IPS-15b (cell line): Measurements from ENCODE around the gene BMP5.

ENCODE experiments used
- H3K27me3 ChIP-seq: one replicate; pipeline ENCODE4 v1.6.1; 2013; ENCODE audit warnings: low read length; ENCODE audit not compliant: control insufficient read depth, insufficient read depth
- H3K36me3 ChIP-seq: one replicate; pipeline ENCODE4 v1.6.1; 2013; ENCODE audit warnings: low read length; ENCODE audit not compliant: control insufficient read depth, insufficient read depth
- H3K4me1 ChIP-seq: one replicate; pipeline ENCODE4 v1.6.1; 2013; ENCODE audit warnings: mild to moderate bottlenecking, low read length; ENCODE audit not compliant: control insufficient read depth, insufficient read depth
- H3K4me3 ChIP-seq: one replicate; pipeline ENCODE4 v1.5.1; 2013; ENCODE audit warnings: low read depth, low read length
- H3K9ac ChIP-seq: one replicate; pipeline ENCODE4 v1.6.1; 2013; ENCODE audit warnings: low read depth, mild to moderate bottlenecking, low read length
- H3K9me3 ChIP-seq: one replicate; pipeline ENCODE4 v1.6.1; 2013; ENCODE audit warnings: mild to moderate bottlenecking, low read length; ENCODE audit not compliant: control insufficient read depth, insufficient read depth

The BMP5 gene

GRCh38 chr6:55898342-55898741, 23.0 kb upstream of the BMP5 start:
- no peaks in the 10 kb centered on the region for H3K27me3 ChIP-seq
- H3K4me3 ChIP-seq: no peak overlapping the region
- H3K4me1 ChIP-seq: no peaks in the 10 kb centered on the region
- H3K9me3 ChIP-seq: no peaks in the 10 kb centered on the region
- no peaks in the 10 kb centered on the region for H3K36me3 ChIP-seq
- no peak overlapping the region for H3K9ac ChIP-seq

- no peaks in the 10 kb centered on the region for H3K4me1 ChIP-seq
- no peaks in the 10 kb centered on the region for H3K9me3 ChIP-seq
- H3K4me3 ChIP-seq: no peak overlapping the region
- no peak overlapping the region for H3K9ac ChIP-seq
- no peaks in the 10 kb centered on the region for H3K36me3 ChIP-seq
- no peaks in the 10 kb centered on the region for H3K27me3 ChIP-seq
Observed at GRCh38 chr6:55897346-55897745, 22.0 kb upstream of the BMP5 start.

- no peak overlapping the region for H3K9ac ChIP-seq
- no peaks in the 10 kb centered on the region for H3K27me3 ChIP-seq
- no peaks in the 10 kb centered on the region for H3K36me3 ChIP-seq
- H3K9me3 ChIP-seq: no peaks in the 10 kb centered on the region
- H3K4me3 ChIP-seq: no peak overlapping the region
- no peaks in the 10 kb centered on the region for H3K4me1 ChIP-seq
Observed at GRCh38 chr6:55895972-55896730, 20.8 kb upstream of the BMP5 start.

DNA sequence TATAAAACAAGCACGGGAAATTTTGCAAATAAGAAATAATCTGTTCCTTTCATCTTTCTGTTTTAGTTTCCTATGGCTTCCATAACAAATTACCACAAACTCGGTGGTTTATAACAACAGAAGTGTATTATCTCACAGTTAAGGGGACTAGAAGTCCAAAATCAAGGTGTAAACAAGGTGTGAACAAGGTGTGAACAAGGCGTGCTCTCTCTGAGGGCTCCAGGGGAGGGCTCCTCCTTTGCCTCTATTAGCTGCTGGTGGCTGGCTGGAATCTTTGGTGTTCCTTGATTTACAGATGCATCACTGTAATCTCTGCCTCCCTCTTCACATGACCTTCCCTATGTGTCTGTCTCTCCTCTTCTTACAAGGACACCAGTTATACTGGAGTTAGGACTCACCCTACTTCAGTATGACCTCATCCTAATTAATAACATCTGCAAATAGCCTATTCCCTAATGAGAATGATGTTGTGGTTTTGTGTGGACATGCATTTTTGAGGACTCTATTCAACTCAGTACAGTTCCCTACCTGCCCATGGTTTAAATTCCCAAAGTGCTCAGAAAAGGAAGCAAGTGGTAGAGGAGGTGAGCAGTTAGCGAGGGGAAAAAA, 17.5 kb upstream of the BMP5 start:
- H3K27me3 ChIP-seq: no peaks in the 10 kb centered on the region
- no peaks in the 10 kb centered on the region for H3K9me3 ChIP-seq
- no peak overlapping the region for H3K4me3 ChIP-seq
- no peaks in the 10 kb centered on the region for H3K4me1 ChIP-seq
- no peak overlapping the region for H3K9ac ChIP-seq
- H3K36me3 ChIP-seq: no peaks in the 10 kb centered on the region

GRCh38 chr6:55888917-55889316, 13.5 kb upstream of the BMP5 start:
- Histone ChIP-seq H3K9ac (no peak overlapping the region), H3K36me3 (no peaks in the 10 kb centered on the region), H3K4me3 (no peak overlapping the region), H3K27me3 (no peaks in the 10 kb centered on the region), H3K4me1 (no peaks in the 10 kb centered on the region), H3K9me3 (no peaks in the 10 kb centered on the region)

GRCh38 chr6:55886185-55886836, 10.9 kb upstream of the BMP5 start:
- Histone ChIP-seq H3K9ac (no peak overlapping the region), H3K9me3 (no peaks in the 10 kb centered on the region), H3K36me3 (no peaks in the 10 kb centered on the region), H3K27me3 (no peaks in the 10 kb centered on the region), H3K4me1 (no peaks in the 10 kb centered on the region), H3K4me3 (no peak overlapping the region)

GRCh38 chr6:55882718-55883569, 7.6 kb upstream of the BMP5 start:
- Histone ChIP-seq H3K9ac (no peak overlapping the region), H3K4me1 (no peaks in the 10 kb centered on the region), H3K4me3 (no peak overlapping the region), H3K27me3 (no peaks in the 10 kb centered on the region), H3K36me3 (no peaks in the 10 kb centered on the region), H3K9me3 (no peaks in the 10 kb centered on the region)

DNA sequence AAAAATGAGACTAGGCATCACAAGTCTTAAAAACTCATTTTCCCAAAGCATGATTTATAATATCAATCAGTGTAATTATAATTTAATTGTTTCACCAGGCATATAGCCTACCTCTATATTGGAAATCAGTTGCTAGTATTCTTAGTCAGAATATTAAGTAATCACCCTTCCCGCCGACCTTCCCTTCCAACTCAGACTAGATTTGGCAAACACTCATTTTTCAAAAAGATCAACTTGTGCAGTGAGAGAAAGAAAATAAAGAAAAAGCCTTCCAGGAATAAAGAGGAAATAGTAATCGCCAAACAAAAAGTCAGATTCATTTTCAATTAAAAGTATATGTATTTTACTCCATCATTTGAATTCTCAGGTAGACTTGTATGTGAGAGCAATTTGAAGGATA, 1.9 kb upstream of the BMP5 start:
- H3K27me3 ChIP-seq: no peaks in the 10 kb centered on the region
- no peak overlapping the region for H3K4me3 ChIP-seq
- peaks cover 3% of the 10 kb centered on the region for H3K4me1 ChIP-seq
- H3K9ac ChIP-seq: no peak overlapping the region
- H3K9me3 ChIP-seq: no peaks in the 10 kb centered on the region
- no peaks in the 10 kb centered on the region for H3K36me3 ChIP-seq

GRCh38 chr6:55874316-55874715, 1.1 kb downstream of the BMP5 start:
- Histone ChIP-seq H3K4me1 (peaks cover 3% of the 10 kb centered on the region), H3K9ac (no peak overlapping the region), H3K4me3 (no peak overlapping the region), H3K36me3 (no peaks in the 10 kb centered on the region), H3K27me3 (no peaks in the 10 kb centered on the region), H3K9me3 (no peaks in the 10 kb centered on the region)

GRCh38 chr6:55872866-55873265, 2.5 kb downstream of the BMP5 start:
- Histone ChIP-seq H3K9ac (no peak overlapping the region), H3K4me1 (peaks cover 3% of the 10 kb centered on the region), H3K27me3 (no peaks in the 10 kb centered on the region), H3K36me3 (no peaks in the 10 kb centered on the region), H3K9me3 (no peaks in the 10 kb centered on the region), H3K4me3 (no peak overlapping the region)

- Histone ChIP-seq H3K27me3 (no peaks in the 10 kb centered on the region), H3K9ac (no peak overlapping the region), H3K36me3 (no peaks in the 10 kb centered on the region), H3K4me3 (no peak overlapping the region), H3K4me1 (no peaks in the 10 kb centered on the region), H3K9me3 (no peaks in the 10 kb centered on the region)
Observed at GRCh38 chr6:55870181-55870813, 5.1 kb downstream of the BMP5 start.
